BE2C (cell line): ENCODE measurements around the gene TCEA3.
A peak's percentile ranks its signal among the peaks of the same experiment; 100 is the strongest.

ENCODE experiments used
- DNase-seq: peaks from one replicate; pipeline ENCODE4 v3.0.0-alpha.2; 2020
- H3K27me3 ChIP-seq: fragments of 250-450 bp; sonication (Bioruptor Pico); 2 replicates; pipeline ENCODE4 v1.5.1; 2020; ENCODE audit warnings: mild to moderate bottlenecking
- H3K36me3 ChIP-seq: fragments of 250-450 bp; sonication (Bioruptor Pico); 2 replicates; pipeline ENCODE4 v1.5.1; 2020; ENCODE audit warnings: mild to moderate bottlenecking
- H3K4me1 ChIP-seq: fragments of 250-450 bp; sonication (Bioruptor Pico); 2 replicates; pipeline ENCODE4 v1.5.1; 2020
- H3K4me3 ChIP-seq: 2 replicates; pipeline ENCODE4 v1.5.1; 2011; ENCODE audit warnings: low read depth, low read length
- H3K9me3 ChIP-seq: fragments of 250-450 bp; sonication (Bioruptor Pico); 2 replicates; pipeline ENCODE4 v1.5.1; 2020
- CTCF ChIP-seq: IDR thresholded peaks from 2 replicates; pipeline ENCODE4 v1.5.1; 2012; ENCODE audit warnings: mild to moderate bottlenecking, low read depth, low read length

TCEA3 gene

DNA sequence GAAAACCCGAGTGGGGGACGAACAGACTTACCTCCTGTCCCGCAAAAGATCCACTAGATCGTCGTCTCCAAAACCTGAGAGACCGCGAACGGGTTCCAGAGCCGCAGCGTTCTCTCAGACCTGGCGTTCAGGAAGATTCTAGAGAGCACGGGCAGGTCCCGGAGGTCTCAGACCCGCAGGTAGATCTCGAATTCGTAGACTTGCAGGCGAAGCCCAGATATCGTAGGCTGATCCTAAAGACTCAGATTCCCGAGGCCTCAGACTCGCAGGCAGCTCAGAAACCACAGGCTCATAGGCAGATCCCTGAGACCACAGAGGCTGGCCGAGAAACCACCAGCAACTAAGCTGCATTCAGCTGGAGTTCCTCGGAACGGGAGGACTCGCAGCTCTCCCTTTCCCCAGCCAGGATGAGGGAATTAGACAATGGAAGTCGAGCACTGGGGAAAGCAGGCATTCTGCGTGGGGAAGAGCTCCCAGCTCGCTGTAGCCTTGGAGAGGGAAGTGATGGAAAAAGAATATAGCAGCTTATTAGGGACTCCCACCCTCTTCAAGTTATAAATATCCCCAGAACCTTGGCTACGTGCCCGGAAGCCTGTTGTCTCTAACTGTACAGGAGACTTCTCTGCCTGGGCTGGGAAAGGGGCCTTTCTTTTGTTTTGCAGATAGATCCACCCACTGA is 55.1 kb downstream of the TCEA3 start, which contains the start of gene ZNF436:
Gene ZNF436 (minus strand): TSS at position 502 of the 679 bp plus-strand sequence. CDS start 1,831 bp downstream, outside the sequence.
- Histone ChIP-seq H3K36me3 (peaks cover 4% of the 10 kb centered on the region; the same call in 1 of the 2 replicates), H3K9me3 (no peaks in the 10 kb centered on the region), H3K4me3 (peak within 1 kb of the TSS; percentile 94), H3K4me1 (peaks cover 9% of the 10 kb centered on the region), H3K27me3 (no peaks in the 10 kb centered on the region)
- TF ChIP-seq CTCF: no peak
- DNase-seq: peak; percentile 84

DNA sequence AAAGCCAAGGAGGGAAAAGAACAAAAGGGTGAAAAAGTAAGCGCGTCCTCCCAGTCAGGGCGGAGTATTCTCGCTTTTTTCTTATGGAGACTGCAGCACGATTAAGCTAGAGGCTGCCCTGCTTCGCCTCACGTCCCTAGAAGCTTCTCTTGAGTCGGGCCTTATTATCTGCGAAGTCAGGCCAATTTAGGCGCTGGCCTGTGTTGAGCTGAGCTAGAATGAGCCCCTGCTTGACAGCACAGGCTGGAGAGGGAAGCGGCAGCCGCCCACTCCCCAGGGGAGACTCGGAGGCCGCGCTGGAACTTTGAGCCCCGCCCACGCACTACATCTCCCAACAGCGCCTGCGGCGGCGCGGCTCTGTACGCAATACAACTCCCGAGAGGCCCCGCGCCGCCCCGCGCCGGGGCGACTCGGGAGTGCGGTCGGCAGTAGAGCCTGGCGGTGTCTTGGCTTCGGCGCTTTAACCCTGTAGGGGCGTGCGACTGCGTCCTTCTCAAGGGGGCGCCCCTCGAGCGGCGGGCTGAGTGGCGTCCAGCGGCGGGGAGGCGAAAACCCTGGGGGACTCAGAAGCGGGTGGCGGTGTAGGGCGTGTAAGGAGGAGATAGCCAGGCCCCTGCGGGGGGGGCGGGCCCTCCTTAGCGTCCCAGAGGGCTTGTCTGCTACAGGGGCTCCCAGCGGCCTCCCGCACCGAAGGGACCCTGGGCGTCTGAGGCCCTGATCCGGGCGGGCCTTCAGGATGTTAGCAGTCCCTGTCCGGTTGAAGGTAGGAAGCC is 55.8 kb downstream of the TCEA3 start:
- H3K4me1 ChIP-seq: peaks cover 9% of the 10 kb centered on the region
- H3K27me3 ChIP-seq: no peaks in the 10 kb centered on the region

GRCh38 chr1:23367791-23368561 is 56.6 kb downstream of the TCEA3 start:
- Histone ChIP-seq H3K4me1 (peaks cover 9% of the 10 kb centered on the region), H3K27me3 (no peaks in the 10 kb centered on the region), H3K4me3 (peak overlapping the region; percentile 94), H3K9me3 (no peaks in the 10 kb centered on the region), H3K36me3 (peaks cover 4% of the 10 kb centered on the region; the same call in 1 of the 2 replicates)
- no peak for TF ChIP-seq CTCF
- DNase-seq: peak; percentile 95

More for the DNA sequence above, 55.8 kb downstream of the TCEA3 start:
- peak; percentile 90 for DNase-seq
- TF ChIP-seq CTCF: peak; percentile 28; the same call in 1 of the 2 replicates
- H3K9me3 ChIP-seq: no peaks in the 10 kb centered on the region
- peaks cover 4% of the 10 kb centered on the region; the same call in 1 of the 2 replicates for H3K36me3 ChIP-seq
- peak overlapping the region; percentile 94 for H3K4me3 ChIP-seq

GRCh38 chr1:23367451-23367790 is 57.1 kb downstream of the TCEA3 start:
- DNase-seq: no peak
- H3K36me3 ChIP-seq: peaks cover 8% of the 10 kb centered on the region
- no peaks in the 10 kb centered on the region for H3K9me3 ChIP-seq
- no peak for TF ChIP-seq CTCF
- H3K4me1 ChIP-seq: peaks cover 9% of the 10 kb centered on the region
- peak overlapping the region; percentile 94 for H3K4me3 ChIP-seq
- no peaks in the 10 kb centered on the region for H3K27me3 ChIP-seq

DNA sequence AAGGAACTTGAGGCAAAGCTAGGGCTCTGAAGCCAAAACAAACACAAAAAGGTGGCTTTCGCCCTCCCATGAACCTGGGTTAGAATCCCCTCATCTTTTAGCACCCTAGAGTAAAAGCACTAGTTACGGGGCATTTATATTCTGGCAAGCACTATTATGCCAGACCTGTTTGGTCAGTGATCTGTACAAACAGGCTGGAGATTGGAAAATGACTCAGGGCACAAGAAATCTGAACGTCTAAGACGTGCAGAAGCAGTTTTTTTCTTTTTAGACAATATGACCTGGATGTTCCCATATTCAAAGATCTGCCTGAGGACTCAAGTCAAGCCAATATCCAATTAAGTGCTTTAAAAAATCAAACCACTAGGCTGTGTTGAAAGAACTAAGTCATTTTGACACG is 58.0 kb downstream of the TCEA3 start:
- no peak for DNase-seq
- TF ChIP-seq CTCF: no peak
- no peaks in the 10 kb centered on the region for H3K9me3 ChIP-seq
- peaks cover 17% of the 10 kb centered on the region for H3K36me3 ChIP-seq
- H3K4me1 ChIP-seq: peaks cover 9% of the 10 kb centered on the region
- H3K27me3 ChIP-seq: no peaks in the 10 kb centered on the region
- H3K4me3 ChIP-seq: no peak overlapping the region
